Fibroblast of villous mesenchyme (primary cell): ENCODE measurements around the gene GLTPD2. TPM values are rescaled to one million over a fixed set of nuclear protein-coding genes. Genes with fewer than 3 reads are reported as not detected.

Experiments
- DNase-seq: peaks from one replicate; pipeline ENCODE4 v3.0.0-alpha.2; 2010; ENCODE audit warnings: low read depth
- H3K4me3 ChIP-seq: 2 replicates; pipeline ENCODE4 v1.5.1; 2011; ENCODE audit warnings: low read depth, mild to moderate bottlenecking, low read length
- total RNA-seq: library from RNA; depleted of rRNA; stranded (reverse); fragments of >200 nt; gene quantifications from 2 replicates; pipeline ENCODE4 v1.2.3, GENCODE V29; 2012
- TF ChIP-seq, protein P1 (sequence below): IDR thresholded peaks from 2 replicates; pipeline ENCODE4 v1.5.1; 2012; ENCODE audit warnings: low read depth, mild to moderate bottlenecking, low read length; ENCODE audit not compliant: insufficient read depth

Gene GLTPD2
- total RNA-seq = not detected in 2 replicates

GRCh38 chr17:4788807-4789700 lies at the start of gene GLTPD2:
GLTPD2 (plus strand) TSS chr17:4788964; CDS start chr17:4789012, 48 bp downstream.
- H3K4me3 ChIP-seq = peak within 1 kb of the TSS; percentile 72
- no peak for DNase-seq
- TF ChIP-seq, protein P1, sequence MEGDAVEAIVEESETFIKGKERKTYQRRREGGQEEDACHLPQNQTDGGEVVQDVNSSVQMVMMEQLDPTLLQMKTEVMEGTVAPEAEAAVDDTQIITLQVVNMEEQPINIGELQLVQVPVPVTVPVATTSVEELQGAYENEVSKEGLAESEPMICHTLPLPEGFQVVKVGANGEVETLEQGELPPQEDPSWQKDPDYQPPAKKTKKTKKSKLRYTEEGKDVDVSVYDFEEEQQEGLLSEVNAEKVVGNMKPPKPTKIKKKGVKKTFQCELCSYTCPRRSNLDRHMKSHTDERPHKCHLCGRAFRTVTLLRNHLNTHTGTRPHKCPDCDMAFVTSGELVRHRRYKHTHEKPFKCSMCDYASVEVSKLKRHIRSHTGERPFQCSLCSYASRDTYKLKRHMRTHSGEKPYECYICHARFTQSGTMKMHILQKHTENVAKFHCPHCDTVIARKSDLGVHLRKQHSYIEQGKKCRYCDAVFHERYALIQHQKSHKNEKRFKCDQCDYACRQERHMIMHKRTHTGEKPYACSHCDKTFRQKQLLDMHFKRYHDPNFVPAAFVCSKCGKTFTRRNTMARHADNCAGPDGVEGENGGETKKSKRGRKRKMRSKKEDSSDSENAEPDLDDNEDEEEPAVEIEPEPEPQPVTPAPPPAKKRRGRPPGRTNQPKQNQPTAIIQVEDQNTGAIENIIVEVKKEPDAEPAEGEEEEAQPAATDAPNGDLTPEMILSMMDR = no peak

GRCh38 chr17:4739122-4740024 lies 49.4 kb upstream of the GLTPD2 start, which contains the start of the genes CXCL16 and ZMYND15:
CXCL16 (minus strand) TSS chr17:4739928; CDS start chr17:4739339, 589 bp downstream.
ZMYND15 (plus strand) TSS chr17:4739833; CDS start chr17:4740549, 716 bp downstream.
- H3K4me3 ChIP-seq = peak within 1 kb of the TSS; percentile 71
- TF ChIP-seq, protein P1 = no peak
- DNase-seq = peak; percentile 36

GRCh38 chr17:4740025-4740351 lies 48.8 kb upstream of the GLTPD2 start:
- peak overlapping the region; percentile 71 for H3K4me3 ChIP-seq
- TF ChIP-seq, protein P1 = no peak
- DNase-seq = no peak

DNA sequence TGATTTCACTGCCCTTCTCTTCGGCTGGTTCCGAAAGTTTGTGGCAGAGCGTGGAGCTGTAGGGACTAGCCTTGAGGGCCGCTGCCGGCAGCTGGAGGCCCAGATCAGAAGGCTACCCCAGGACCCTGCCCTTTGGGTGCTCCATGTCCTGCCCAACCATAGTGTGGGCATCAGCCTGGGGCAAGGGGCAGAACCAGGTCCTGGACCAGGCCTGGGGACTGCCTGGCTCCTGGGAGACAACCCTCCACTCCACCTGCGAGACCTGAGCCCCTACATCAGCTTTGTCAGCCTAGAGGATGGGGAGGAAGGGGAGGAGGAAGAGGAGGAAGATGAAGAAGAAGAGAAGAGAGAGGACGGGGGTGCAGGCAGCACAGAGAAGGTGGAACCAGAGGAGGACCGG lies 48.2 kb upstream of the GLTPD2 start:
- TF ChIP-seq, protein P1 = no peak
- no peak overlapping the region for H3K4me3 ChIP-seq
- DNase-seq = no peak

GRCh38 chr17:4741544-4741943 lies 47.2 kb upstream of the GLTPD2 start:
- TF ChIP-seq, protein P1 = no peak
- no peak overlapping the region for H3K4me3 ChIP-seq
- no peak for DNase-seq

GRCh38 chr17:4742133-4742532 lies 46.6 kb upstream of the GLTPD2 start:
- no peak for DNase-seq
- H3K4me3 ChIP-seq = no peak overlapping the region
- TF ChIP-seq, protein P1 = no peak
